Stimulated activated CD8-positive, alpha-beta memory T cell treated with anti-CD3 and anti-CD28 coated beads, Interleukin-7, amount 100 ng/mL, for 48 hours (primary cell): ENCODE measurements around the gene TNF.

Experiments
- DNase-seq, 2 donors: peaks; one replicate each; pipeline ENCODE4 v3.0.0-alpha.2; 2020; ENCODE audit warnings: low read depth in 1 of 2; ENCODE audit errors: extremely low read depth in 1 of 2

Gene TNF

GRCh38 chr6:31572041-31572911 is 3.1 kb upstream of the TNF start, which contains the start of gene LTA:
TSS of gene LTA (plus strand) at chr6:31572289. CDS start at chr6:31572743, 454 bp downstream.
- peak; percentile 78 to 87 for DNase-seq

GRCh38 chr6:31573239-31574105 is 1.9 kb upstream of the TNF start:
- no peak for DNase-seq

GRCh38 chr6:31574106-31575061 is 981 bp upstream of the TNF start:
- DNase-seq, result no peak

GRCh38 chr6:31575952-31576685 is 754 bp downstream of the TNF start:
- no peak for DNase-seq

GRCh38 chr6:31576897-31577578 is 1.7 kb downstream of the TNF start:
- no peak for DNase-seq

- DNase-seq, result no peak
These were observed 2.2 kb downstream of the TNF start for GRCh38 chr6:31577579-31577966.

- DNase-seq, result no peak
These were observed 3.1 kb downstream of the TNF start for GRCh38 chr6:31578184-31579118.

GRCh38 chr6:31579119-31579505 is 3.7 kb downstream of the TNF start:
- no peak for DNase-seq

GRCh38 chr6:31579546-31580437 is 4.4 kb downstream of the TNF start:
- no peak for DNase-seq

GRCh38 chr6:31580438-31580740 is 5.0 kb downstream of the TNF start:
- DNase-seq, result no peak

- peak; percentile 81 to 83 for DNase-seq
These were observed 5.6 kb downstream of the TNF start for GRCh38 chr6:31580807-31581433.

GRCh38 chr6:31581434-31582229 is 6.3 kb downstream of the TNF start:
- no peak for DNase-seq

GRCh38 chr6:31582230-31582643 is 6.9 kb downstream of the TNF start, which contains the start of gene LTB:
TSS of gene LTB (minus strand) at chr6:31582424. CDS start at chr6:31582417, 7 bp downstream.
- no peak for DNase-seq

GRCh38 chr6:31585491-31585890 is 10.1 kb downstream of the TNF start:
- no peak for DNase-seq

GRCh38 chr6:31586008-31586407 is 10.6 kb downstream of the TNF start, which contains the start of gene LST1:
TSS of gene LST1 (plus strand) at chr6:31586277. CDS start at chr6:31587300, 1,023 bp downstream.
- no peak for DNase-seq
